GM12865 (cell line): ENCODE results near the gene EIPR1.

ENCODE experiments used
- DNase-seq: peaks from one replicate; pipeline ENCODE4 v3.0.0; 2010; ENCODE audit warnings: low read depth
- H3K4me3 ChIP-seq: 2 replicates; pipeline ENCODE4 v1.5.1; 2011; ENCODE audit warnings: mild to moderate bottlenecking, low read depth, low read length, control low read depth
- CTCF ChIP-seq: IDR thresholded peaks from 2 replicates; pipeline ENCODE4 v1.5.1; 2011; ENCODE audit warnings: low read length, control low read depth, low read depth, inconsistent platforms; ENCODE audit not compliant: insufficient read depth; ENCODE audit errors: missing control alignments

EIPR1 gene

GRCh38 chr2:3269425-3270094 lies 108.1 kb downstream of the EIPR1 start:
- DNase-seq: no peak
- no peak overlapping the region for H3K4me3 ChIP-seq
- TF ChIP-seq CTCF: no peak

DNA sequence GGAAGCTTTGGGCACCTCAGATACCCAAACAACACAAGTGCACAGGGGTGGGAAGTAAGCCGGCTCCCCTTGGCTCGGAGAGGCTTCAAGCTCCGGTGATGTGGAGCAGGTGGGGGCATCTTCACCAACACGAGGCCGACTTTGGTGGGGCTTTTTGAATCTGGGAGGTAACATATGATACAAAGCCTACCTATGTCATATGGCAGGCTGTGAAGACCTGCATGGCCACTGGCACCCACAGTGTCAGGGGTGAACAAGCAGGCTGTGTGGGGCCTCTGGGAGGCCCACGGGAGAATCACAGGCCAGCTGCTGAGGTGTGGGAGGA lies 109.0 kb downstream of the EIPR1 start:
- TF ChIP-seq CTCF: no peak
- no peak overlapping the region for H3K4me3 ChIP-seq
- DNase-seq: no peak

DNA sequence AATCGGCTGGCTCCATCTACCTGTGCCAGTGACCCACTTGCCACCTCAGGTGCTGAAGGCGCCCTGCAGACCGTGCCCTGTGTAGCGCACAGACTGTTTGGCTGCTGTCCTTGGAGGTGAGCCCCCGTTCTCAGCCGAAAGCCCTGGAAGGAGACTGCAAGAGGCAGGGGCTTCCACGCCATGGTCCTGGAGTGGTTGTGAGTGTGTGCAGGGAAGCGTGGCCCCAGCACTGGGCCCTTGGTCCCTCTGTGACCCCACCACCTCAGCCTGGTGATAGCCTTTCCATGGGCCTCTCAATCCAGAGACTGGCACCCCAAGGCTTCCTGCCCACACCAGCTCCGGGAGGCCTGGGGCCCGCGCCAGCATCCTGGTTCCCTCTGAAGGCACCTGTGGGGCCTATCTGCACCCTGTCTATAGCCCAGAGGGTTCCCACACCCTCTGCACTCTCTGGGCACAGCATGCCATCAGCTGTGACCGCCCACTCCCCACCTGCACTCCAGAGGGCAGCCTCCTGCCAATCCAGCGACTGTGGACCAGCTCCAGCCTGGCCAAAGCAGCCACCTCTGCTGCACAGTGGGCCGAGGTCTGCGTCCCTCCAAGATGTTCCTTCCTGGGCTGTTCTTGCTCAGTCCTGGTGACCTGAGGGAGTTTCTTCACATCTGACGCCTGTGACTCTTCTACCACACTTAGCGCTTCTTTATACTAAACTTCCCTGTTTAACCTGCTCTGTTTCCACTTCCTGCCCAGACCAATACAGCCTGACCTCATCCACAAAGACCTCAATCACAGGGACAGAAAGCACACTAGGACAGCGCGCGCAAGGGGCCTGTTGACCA lies 109.5 kb downstream of the EIPR1 start:
- DNase-seq: no peak
- H3K4me3 ChIP-seq: no peak overlapping the region
- TF ChIP-seq CTCF: no peak

GRCh38 chr2:3266925-3267867 lies 110.4 kb downstream of the EIPR1 start:
- TF ChIP-seq CTCF: no peak
- no peak for DNase-seq
- no peak overlapping the region for H3K4me3 ChIP-seq

DNA sequence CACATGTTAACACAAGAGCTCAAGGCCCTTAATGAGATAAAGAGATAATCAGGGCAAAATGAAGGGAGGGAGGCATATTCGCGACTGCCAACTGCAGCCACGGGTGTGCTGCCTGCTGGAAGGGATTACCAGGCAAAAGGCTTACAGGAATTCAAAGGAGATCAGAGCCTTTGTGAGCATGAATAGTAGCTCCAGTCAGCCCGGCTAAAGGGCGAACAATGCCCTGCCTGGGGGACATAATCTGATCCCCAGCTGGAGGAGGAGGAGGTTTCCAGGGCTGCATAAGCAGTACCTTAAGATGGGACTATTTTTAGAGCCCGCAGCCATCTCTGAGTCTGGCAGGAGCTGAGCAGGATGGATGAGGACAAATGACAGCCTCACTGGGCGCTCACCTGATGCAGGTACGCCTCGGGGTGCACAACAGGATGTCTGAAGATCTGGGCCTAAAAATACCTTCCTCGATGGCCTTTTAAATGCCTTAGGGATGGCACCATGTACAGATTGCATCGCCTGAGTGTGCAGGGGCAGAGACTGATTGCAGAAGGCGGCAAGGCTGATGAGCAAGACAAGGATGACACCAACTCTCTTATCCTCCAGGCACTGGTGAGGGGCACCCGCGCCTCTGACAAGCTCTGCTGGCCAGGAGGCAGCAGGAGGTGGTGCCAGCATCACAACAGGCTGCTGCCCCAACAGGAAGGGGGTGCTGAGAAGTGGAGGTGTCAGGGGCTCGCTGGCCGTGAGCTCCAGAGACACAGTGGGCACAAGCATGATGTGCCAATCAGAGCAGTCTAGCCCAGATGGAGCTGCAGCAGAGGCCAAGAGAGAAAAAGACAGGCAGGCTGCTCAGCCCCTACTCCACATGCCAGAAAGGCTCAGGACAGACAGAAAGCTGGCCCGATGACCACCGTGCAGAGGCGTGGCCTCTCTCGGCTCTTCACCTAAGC lies 111.4 kb downstream of the EIPR1 start:
- H3K4me3 ChIP-seq: no peak overlapping the region
- TF ChIP-seq CTCF: no peak
- no peak for DNase-seq

DNA sequence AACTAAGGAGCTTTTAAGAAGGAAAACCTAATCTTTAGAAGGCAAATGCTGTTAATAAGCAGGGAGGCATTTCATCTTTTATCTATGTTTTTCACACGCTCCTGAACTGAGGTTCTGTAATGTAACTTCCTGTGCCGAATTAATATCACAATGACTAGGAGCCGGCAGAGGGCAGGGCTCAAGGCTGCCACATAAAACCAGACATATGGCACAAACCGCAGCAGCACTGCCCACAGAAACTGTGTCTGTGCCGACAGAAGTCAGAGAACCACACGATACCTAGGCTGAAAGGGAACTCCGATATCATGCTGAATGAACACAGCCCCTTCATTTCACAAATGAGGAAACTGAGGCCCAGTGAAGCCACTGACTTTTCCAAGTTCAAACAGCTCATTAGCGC lies 112.1 kb downstream of the EIPR1 start:
- DNase-seq: no peak
- TF ChIP-seq CTCF: no peak
- no peak overlapping the region for H3K4me3 ChIP-seq
